ENCODE results near the gene SLC35F1. TPM values are rescaled to one million over a fixed set of nuclear protein-coding genes. Genes with fewer than 3 reads are reported as not detected.

The SLC35F1 gene
- total and polyA plus RNA-seq, 9 of the 15 experiments (the other 6 are each of a cell fraction or from before 2014, with no cell fraction given), result 0.03 to 0.06 TPM; not detected in 7

GRCh38 chr6:118313208-118313607, 406.1 kb downstream of the SLC35F1 start:
- Histone ChIP-seq H3K27me3 (ENCODE audit: control insufficient read depth in 2 of 2, insufficient read depth in 2 of 2, low read length in 2 of 2) (peaks cover 0 to 5% of the 10 kb centered on the region in 2 experiments; a peak in 2 of 5 replicates), H3K9me1 (ENCODE audit: control insufficient read depth, insufficient read depth, low read length) (no peaks in the 10 kb centered on the region), H3K4me1 (replicated peaks in 1 of 2; ENCODE audit: control insufficient read depth in 2 of 2, insufficient read depth in 2 of 2, low read length in 2 of 2) (no peaks in the 10 kb centered on the region), H3K4me2 (ENCODE audit: insufficient read depth, low read length) (no peak overlapping the region), H4K20me1 (replicated peaks; ENCODE audit: control insufficient read depth, insufficient read depth, low read length) (no peaks in the 10 kb centered on the region), H3K79me2 (ENCODE audit: control insufficient read depth, insufficient read depth, low read length) (no peaks in the 10 kb centered on the region), H3K4me3 (no peak overlapping the region), H3K27ac (ENCODE audit: extremely low read depth, low read depth, low read length) (no peak overlapping the region), H2AFZ (ENCODE audit: low read depth, low read length) (no peak overlapping the region), H3K36me3 (ENCODE audit: control insufficient read depth, insufficient read depth, low read length) (no peaks in the 10 kb centered on the region), H3K9me3 (replicated peaks; ENCODE audit: control insufficient read depth, insufficient read depth, low read depth, low read length) (no peaks in the 10 kb centered on the region), H3K9ac (ENCODE audit: insufficient read depth in 1 of 2, low read depth in 2 of 2, low read length in 2 of 2) (no peak overlapping the region)
- DNase-seq (ENCODE audit: extremely low read depth in 1 of 4, low spot score in 3 of 4) (no peak), FAIRE-seq (no peak), ATAC-seq (no peak)
- in situ Hi-C loops (cut with MboI), result no loop called here
- CTCF ChIA-PET (ENCODE audit: low intra/inter-chr PET ratio), result no interaction called here
- intact Hi-C loops (cut with micrococcal nuclease), result no loop called here
- 0% methylated on average over 3 of the region's 3 CpGs for WGBS (ENCODE audit: insufficient coverage, low coverage, missing lambda C conversion rate)
- BruUV-seq (replicated peaks), result no TSS peak
- POLR2A ChIA-PET, result no interaction called here
- no peak for TF ChIP-seq ZNF277 (CRISPR knock-in tag; IDR thresholded peaks at IDR 0.05; ENCODE audit: borderline replicate concordance)
- TF ChIP-seq HNRNPUL1 (IDR thresholded peaks at IDR 0.05; ENCODE audit: low read length), result no peak
- no peak for TF ChIP-seq NR4A1 (CRISPR knock-in tag; IDR thresholded peaks at IDR 0.05)
- no peak for TF ChIP-seq NR4A1 (tag; IDR thresholded peaks at IDR 0.05)
- TF ChIP-seq L3MBTL2 (IDR thresholded peaks at IDR 0.05), result no peak
- TF ChIP-seq ELF2 (CRISPR knock-in tag; IDR thresholded peaks at IDR 0.05), result no peak
- no peak for TF ChIP-seq ELF1 (tag; IDR thresholded peaks at IDR 0.05)
- TF ChIP-seq ZNF668 (CRISPR knock-in tag; IDR thresholded peaks at IDR 0.05), result no peak
